CD4-positive, alpha-beta T cell treated with Interleukin-1 beta for 1 hour (primary cell): Measurements from ENCODE around the gene RFC4.
"Not testable (repeated sequence)": the region's sequence is repeated elsewhere in the genome, so short reads cannot be mapped to it uniquely, and the experiment has no call there.

ENCODE experiments used
- DNase-seq, 2 donors: peaks; one replicate each; pipeline ENCODE4 v3.0.0-alpha.2; 2020 to 2022

Gene RFC4

DNA sequence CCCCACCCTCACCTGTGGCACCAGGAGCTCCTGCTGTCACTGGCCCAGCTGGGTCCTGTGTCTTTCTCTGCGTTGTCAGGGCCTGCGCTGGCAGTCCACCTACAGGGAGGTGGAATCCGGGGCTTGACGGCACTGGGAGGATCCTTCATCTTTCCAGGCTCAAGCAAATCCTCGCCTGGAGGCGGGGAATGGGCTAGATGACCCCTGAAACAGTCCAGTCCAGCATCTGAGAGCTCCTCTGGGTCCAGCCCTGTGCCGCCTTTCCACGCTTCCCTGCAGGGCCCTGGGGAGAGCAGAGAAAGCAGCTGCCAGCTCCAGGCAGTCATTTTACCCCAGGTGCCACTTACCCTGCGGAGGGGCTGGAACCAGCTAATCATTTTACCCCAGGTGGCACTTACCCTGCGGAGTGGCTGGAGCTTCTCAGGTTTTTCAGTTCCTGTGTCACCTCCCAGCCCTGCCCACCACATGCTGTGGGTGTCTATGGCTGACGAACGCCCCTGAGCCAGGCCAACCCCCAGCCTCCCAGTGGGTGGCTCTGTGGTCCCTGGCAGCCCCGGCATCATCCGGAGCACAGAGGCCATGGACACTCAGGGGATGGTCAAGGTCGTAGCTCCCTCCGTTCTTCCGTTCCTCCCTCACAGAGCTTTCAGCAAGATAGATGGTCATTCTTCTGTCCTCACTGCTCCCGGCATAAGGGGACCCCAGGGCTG is 18.3 kb upstream of the RFC4 start:
- no peak for DNase-seq

DNA sequence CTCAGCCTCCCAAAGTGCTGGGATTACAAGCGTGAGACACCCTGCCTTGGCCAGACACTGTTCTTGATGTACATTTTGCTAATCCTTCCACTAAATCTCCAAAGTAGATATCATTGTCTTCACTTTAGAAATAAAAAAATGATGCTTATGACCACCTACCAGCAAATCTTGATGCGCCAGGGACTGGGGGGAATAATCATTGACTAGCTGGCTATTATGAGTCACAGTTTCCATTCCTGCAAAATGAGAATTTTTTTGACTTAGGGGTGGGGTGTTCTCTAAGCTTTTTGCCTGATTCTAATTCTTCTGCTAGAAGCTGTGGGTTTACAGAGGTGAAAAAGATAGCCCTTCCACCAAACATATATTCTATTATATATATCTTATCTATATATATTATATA is 17.1 kb upstream of the RFC4 start:
- no peak for DNase-seq

DNA sequence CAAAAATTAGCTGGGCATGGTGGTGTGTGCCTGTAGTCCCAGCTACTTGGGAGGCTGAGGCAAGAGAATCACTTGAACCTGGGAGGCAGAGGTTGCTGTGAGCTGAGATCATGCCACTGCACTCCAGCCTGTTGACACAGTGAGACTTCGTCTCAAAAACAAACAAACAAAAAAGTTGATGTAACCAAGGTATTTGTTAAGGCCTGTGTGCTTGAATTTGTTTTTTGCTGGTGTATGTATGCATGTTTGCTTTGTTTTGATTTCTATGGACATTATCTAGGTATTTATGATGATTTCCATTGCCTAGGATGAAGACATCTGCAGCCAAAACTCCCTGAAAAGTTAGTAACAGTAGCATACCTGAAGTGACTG is 16.1 kb upstream of the RFC4 start:
- not testable (repeated sequence) for DNase-seq

DNA sequence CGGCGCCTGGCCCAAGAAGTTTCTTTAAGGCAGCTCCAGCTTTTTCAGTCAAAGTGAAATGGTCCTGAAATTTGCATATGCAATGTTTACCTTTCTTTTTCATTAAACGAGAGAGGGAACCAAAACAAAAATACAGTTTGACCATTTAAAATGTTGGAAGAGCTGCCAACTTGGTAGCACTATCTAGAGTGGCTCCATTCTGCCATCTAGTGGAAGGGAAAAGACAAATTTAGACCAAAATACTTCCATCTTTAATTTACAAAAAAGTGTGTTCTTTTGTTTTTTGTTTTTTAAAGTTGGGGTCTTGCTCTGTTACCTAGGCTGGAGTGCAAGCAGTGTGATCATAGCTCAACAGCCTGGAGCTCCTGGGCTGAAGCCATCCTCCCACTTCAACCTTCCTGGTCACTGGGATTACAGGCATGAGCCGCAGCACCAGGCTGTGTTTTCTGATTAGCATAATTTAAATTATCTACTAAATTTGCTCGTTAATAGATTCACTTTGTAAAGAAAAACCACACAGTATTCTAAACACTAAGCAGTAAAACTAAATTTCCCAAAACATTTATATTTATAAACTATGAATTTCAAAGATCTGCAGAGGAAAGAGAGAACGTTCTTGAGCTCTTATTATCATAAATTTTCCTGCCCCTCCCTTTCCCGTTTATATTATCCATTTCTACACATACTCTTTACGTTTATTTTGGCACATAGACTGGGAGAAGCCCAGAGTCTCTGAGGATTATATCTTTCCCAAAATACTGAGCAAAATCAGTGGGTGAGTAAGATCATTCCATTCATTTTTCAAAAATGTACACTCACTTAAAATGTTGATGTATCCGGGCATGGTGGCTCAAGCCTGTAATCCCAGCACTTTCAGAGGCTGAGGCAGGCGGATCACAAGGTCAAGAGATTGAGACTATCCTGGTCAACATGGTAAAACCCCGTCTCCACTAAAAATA is 15.4 kb upstream of the RFC4 start:
- peak in 1 of 2 donors; percentile 64 for DNase-seq

DNA sequence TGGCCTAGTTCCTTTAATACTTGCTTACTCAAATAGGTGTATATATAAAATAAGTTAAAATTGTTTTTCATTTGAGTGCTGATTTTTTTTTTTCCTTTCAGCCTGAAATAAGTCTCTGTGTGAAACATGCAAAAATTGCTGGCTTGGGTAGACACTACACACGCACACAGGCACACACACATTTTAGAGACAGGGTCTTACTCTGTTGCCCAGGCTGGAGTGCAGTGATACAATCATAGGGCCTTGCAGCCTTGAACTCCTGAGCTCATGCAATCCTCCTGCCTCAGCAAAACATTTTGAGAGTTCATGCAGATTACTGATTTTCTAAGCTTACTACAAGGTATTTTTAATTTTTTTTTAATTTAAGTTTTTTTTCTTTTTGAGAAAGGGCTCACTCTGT is 12.7 kb upstream of the RFC4 start:
- no peak for DNase-seq

DNA sequence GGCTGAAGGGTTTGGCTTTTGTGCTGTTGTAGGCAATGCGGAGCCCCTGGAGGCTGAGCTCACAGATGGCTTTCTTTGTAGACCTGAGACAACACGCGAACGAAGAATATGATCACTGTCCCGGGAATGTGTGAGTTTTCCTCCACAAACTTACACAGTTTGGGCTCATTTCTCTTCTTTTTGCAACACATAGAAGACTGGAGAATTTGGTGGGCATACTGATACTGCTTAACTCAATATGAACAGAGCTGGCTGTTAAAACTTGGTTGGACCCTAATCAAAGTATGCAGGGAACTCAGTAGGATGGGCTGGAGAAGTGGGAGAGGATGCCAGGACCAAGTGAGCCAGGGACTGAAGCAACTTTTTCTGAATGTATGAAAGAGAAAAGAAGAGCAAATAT is 12.2 kb upstream of the RFC4 start:
- no peak for DNase-seq

DNA sequence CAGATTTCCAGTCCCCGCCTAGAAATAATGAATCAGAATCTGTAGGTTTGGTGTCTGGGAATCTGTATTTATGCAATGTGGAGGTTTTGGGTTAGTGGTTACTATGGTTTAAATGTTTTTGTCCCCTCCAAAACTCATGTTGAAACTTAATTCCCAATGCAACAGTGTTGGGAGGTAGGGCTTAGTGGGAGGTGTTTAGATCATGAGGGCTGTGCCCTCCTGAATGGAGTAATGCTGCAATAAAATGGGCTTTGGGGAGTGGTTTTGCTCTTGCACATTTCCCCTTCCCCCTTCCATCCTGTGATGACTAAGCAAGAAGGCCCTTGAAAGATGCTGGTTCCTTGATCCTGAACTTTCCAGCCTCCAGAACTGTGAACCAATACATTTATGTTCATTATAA is 9.2 kb upstream of the RFC4 start:
- DNase-seq, result no peak

DNA sequence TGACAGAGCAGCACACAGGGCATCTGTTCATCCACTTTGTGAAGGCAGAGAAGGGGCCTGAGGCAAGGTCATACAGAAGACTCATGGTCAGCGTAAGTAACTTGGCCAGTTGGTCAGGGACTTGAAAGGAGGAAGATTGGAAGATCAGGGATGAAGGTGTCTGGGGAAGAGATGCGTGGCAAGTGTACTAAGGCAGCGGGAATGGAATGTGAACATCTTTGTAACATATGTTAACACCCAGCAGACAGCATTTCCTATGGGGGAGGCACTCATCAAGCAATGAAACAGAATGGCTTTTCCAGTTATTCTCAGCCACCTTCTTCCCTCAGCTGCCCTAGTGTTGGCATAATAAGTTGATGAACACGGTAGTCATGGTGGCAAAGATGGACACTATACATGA is 7.8 kb upstream of the RFC4 start:
- no peak for DNase-seq

DNA sequence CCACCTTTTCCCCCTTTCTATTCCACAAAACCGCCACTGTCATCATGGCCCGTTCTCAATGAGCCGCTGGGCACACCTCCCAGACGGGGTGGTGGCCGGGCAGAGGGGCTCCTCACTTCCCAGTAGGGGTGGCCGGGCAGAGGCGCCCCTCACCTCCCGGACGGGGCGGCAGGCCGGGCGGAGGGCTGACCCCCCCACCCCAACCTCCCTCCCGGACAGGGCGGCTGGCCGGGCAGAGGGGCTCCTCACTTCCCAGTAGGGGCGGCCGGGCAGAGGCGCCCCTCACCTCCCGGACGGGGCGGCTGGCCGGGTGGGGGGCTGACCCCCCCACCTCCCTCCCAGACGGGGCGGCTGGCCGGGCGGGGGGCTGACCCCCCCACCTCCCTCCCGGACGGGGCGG is 5.0 kb upstream of the RFC4 start:
- DNase-seq, result not testable (repeated sequence)

DNA sequence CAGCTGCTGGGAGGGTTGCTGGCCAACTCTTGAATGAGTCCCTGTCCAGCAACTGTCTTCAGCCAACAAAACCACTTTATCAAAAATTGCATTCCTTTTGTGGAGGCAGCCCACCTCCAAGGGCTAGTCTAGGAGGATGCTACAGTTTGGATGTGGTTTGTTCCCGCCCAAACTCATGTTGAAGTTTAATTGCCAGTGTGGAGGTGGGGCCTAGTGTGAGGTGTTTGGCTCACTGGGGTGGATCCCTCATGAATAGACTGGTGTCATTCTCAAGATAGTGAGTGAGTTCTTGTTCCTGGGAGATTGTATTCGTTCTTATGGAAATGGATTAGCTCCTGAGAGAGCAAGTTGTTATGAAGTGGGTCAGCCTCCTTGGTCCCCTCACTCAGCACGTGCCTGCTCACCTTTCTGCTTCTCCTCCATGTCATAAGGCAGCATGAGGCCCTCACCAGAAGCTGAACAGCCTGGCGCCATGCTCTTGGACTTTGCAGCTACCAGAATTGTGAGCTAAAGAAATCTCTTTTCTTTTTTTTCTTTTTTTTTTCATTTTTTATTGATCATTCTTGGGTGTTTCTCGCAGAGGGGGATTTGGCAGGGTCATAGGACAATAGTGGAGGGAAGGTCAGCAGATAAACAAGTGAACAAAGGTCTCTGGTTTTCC is 4.2 kb upstream of the RFC4 start:
- no peak for DNase-seq

DNA sequence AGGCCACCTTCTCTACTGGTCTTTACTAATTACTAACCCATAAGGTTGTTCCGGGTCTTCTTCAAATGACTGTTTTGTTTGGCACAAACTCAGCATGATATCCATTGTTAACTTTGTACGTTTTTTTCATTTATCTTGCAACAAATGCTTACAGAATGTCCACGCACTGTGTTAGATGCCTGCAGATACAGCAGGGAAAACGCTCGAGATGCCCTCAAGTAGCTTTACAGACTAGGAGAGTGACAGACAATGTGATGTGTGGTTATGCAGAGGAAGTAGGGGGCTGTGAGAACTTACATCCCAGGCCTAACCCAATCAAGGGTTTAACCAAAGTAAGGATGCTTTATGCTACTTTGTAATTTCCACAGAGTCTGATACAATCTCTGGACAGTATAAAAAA is 949 bp upstream of the RFC4 start:
- peak in 1 of 2 donors; percentile 24 for DNase-seq

DNA sequence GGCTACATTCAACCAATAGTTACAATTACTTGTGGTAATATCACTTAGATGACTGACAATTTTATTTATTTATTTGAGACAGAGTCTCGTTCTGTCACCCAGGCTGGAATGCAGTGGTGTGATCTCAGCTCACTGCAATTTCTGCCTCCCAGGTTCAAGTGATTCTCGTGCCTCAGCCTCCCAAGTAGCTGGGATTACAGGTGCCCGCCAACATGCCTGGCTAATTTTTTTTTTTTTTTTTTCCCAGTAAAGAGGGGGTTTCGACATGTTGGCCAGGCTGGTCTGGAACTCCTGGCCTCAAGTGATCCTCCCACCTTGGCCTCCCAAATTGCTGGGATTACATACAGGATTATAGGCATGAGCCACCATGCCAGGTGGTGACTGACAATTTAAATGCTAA is 2.8 kb downstream of the RFC4 start:
- not testable (repeated sequence) for DNase-seq

DNA sequence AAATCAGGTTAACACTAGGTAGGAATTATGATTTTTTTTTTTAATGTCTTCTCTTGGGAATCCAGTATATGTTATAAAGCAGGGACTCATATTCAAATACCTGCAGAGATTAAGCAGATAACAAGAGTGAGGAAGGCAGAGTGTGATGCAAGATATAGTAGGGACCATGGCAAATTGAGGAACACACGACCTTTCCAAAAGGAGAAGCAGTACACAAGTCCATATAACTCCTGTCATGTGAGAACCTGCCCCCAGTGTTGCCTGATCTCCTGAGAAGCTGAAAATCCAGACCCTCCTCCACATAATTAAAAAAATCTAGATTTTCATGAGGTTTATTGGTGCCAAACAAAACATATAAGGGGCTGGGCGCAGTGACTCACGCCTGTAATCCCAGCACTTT is 3.6 kb downstream of the RFC4 start:
- DNase-seq, result no peak

DNA sequence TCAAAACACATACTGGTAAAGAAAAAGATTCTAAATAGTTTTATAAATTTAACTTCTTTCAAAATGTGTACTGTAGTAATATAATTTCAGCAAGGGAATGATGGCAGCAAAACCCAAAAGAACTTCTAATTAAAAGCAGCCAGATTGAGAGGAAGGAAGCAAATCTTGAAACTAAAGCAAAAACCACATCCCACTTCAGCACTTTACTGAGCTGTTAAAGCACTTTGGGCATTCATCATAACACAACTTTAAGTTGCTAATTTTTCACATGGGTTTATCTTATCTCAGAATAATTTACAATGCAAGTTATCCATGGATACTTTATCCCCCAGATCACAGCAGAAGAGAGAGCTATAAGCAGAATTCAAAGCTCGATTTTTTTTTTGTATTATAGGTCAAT is 6.0 kb downstream of the RFC4 start:
- DNase-seq, result no peak

DNA sequence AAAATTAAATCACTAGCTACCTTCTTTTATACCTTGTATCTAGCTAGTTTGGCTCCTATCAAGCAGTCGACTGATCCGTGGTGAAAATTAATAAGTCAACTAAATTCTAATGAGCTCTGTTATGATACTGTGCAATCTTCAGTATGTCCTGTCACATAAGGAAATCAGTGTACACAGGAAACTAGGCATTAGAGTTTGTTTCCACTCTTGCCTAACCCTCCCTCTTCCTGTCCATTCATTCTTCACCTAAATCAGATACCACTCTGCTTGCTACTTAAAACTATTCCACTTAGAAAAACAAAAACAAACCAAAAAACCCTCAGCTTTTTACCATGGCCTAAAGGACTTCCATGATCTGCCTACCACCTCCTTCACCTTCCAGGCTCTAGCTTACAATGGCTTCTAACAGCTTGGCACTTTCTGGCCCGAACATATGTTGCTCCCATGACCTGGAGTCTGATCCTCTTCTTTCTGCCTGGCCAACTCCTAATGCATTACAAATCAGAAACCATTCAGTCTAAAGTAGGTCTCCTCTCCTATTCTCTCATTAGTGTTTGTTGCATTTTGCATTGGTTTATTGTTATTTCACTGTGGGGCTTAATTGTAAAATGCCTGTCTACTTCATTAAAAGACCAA is 7.9 kb downstream of the RFC4 start:
- DNase-seq, result no peak

DNA sequence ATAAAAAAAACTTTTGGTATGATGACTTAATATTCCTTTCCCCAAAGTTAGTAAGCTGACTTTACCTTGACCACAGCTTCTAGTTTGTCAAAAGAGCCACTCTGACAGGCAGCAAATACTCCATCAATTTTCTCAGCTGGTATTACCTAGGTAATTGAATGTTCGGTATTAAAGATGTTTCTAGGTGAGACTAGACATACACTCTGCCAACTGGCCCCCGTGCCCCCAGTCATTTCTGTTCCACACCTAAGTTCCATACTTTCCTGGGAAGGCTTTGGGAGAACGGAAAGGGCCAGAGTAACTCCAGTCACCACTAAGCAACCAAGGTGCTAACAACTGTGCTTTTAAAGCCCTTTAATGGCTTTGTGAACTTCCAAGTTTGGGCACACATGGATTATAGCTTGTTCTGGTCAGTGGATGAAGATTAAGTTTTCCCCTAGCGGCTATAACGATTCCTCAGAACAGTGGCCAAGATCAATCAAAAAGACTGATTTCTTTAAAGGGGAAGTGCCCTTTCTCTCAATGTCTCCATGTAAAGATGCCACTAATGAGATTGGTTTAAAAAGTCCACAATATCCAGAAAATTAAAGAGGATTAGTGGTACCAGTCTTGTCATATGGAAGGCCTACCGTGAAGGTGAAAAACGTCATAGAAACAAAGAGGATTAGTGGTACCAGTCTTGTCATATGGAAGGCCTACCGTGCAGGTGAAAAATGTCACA is 15.9 kb downstream of the RFC4 start:
- peak in 1 of 2 donors; percentile 30 for DNase-seq

DNA sequence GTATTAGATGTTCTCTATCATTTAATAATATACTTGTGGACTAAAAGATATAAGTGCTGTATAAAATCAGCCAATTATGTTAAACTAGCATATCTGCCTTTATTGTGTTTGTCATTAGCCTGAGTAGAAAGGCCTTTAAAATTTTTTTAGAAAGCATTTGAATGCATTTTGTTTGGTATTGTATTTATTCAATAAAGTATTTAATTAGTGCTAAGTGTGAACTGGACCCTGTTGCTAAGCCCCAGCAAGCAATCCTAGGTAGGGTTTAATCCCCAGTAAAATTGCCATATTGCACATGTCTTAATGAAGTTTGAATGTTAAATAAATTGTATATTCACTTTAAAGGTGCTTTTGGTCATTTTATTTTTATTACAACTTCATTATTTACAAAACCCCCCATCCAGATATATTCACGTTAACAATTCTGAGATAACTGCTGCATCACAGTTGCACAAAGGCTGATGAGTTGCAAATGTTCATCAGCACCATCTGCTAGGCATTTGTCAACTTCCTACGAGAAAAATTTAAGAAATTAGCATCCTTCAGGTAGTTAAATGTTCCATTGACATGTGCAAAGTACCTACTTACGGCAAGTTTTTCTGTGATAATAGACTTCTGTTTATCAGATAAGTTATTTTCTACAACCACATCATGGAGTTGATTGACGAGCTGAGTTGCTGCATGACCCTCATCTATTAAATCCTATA is 16.6 kb downstream of the RFC4 start:
- peak in 1 of 2 donors; percentile 8 for DNase-seq

DNA sequence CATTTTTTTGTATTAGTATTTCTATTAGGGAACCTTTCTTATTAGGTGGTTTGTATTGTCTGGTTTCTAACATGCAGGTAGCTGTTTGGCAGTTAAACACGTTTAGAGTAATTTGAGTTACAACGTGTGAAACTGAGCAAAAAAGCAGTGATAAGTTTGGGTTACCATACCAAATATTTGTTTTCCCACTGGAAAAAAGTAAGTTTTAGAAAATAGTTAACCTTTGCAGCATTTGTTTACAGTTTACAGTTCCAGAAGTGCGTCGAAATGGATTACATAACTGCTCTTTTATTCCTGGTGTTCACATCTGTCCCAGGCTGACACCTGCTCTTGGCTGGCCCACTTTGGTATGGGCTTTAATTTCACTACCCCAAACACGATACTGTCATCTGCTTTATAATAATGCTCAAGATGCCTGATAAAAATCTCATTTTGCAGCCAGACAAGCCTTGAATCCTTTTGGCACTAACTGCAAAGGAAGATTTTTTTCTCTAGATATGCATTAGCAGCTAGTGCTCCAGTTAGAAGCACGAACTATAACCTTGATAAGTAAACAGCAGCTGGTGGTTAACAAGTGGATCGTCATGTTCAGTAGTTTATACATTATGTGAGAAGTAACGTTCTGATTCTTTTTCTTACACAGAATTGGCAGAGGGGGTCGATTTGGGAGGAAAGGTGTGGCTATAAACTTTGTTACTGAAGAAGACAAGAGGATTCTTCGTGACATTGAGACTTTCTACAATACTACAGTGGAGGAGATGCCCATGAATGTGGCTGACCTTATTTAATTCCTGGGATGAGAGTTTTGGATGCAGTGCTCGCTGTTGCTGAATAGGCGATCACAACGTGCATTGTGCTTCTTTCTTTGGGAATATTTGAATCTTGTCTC is 17.6 kb downstream of the RFC4 start:
- DNase-seq, result peak in 1 of 2 donors; percentile 12

DNA sequence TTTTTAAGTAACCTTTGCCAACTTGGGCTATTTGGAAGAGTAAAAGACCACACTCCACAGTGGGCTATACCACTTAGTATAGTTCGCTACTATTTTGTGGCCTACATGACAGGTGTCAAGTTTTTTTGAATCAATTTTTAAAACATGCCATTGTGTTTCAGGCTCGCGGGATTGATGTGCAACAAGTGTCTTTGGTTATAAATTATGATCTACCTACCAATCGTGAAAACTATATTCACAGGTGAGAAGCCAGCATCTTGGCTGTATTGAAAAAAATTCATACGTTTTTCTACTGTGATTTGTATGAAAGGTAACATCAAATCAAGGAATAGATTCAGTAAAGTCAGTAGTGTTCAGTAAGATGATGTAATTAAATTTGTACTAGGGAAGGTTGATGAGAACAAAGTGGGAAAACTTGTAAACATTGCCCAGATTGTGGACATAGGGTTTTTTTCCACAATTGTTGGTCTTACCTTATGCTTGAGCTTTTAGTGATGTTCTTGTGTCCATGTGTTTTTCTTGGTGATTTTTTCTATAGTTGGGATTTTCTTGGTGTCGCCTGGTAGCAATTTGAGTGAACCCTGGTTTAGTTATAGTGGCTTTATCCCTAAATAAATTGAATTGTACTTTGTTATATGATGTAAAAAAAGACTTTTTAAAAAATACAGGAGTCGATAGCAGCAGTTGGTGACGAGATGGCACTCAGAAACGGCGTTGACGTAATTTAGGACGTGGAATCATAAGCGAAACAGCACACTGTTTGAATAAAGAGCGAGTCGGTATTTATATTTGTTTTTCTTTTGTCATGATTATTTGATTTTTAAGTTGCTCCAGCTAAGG is 18.4 kb downstream of the RFC4 start:
- DNase-seq, result peak in 1 of 2 donors; percentile 5

DNA sequence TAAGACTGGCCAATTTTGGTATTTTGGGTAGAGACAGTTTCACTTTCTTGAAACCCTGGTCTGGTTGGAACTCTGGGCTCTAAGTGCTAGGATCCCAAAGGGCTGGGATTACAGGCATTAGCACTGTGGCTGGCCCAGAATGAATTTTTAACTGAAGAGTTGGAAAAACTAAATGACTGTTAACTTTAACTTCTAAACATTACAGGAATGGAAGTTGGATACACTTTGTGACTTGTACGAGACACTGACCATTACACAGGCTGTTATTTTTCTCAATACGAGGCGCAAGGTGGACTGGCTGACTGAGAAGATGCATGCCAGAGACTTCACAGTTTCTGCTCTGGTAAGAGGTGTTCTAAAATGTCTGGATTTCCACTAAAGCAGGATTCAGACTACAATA is 19.4 kb downstream of the RFC4 start:
- DNase-seq, result peak in 1 of 2 donors; percentile 5
